SK-N-SH (cell line): ENCODE data around the gene BMAL1. TPM values are rescaled to one million over a fixed set of nuclear protein-coding genes. Genes with fewer than 3 reads are reported as not detected.

ENCODE experiments used
- CTCF ChIA-PET: fragments of 300-600, 350-600 bp; formaldehyde crosslinking; extraction: SDS; loops from one replicate; lab custom pipeline; 2021; lab: Yijun Ruan, JAX
- POLR2A ChIA-PET: fragments of 350-600 bp; sonication (Branson Sonifier 250); formaldehyde crosslinking; extraction: SDS; loops from one replicate; lab custom pipeline; 2020; ENCODE audit warnings: antibody characterized with exemption, inconsistent platforms; lab: Yijun Ruan, JAX
- DNase-seq: peaks from one replicate; pipeline ENCODE4 v3.0.0; 2012
- H2AFZ ChIP-seq: fragments of 200-600 bp; sonication (generic); 2 replicates; pipeline ENCODE4 v1.8.1; 2016; ENCODE audit warnings: antibody characterized with exemption, mild to moderate bottlenecking, low read depth
- H3F3A ChIP-seq: fragments of 200-600 bp; sonication (generic); replicated peaks from 2 replicates; pipeline ENCODE3; 2016; ENCODE audit warnings: antibody characterized with exemption, mild to moderate bottlenecking; ENCODE audit not compliant: insufficient read depth
- H3K27ac ChIP-seq, 2 experiments: fragments of 200-500 bp in 1 of 2; fragments of 200-600 bp in 1 of 2; sonication (Bioruptor generic) in 1 of 2; sonication (generic), shearing (Covaris generic) in 1 of 2; 2 replicates each; pipeline versions ENCODE4 v1.5.1 to v1.6.1; 2014 to 2016; ENCODE audit warnings: low read depth in 2 of 2, inconsistent platforms in 1 of 2, low read length in 1 of 2, mild to moderate bottlenecking in 1 of 2, mixed read lengths in 1 of 2
- H3K27me3 ChIP-seq: fragments of 200-600 bp; sonication (generic), shearing (Covaris generic); 2 replicates; pipeline ENCODE4 v1.6.1; 2016; ENCODE audit warnings: mixed run types; ENCODE audit not compliant: insufficient read depth
- H3K36me3 ChIP-seq, 2 experiments: fragments of 200-500 bp in 1 of 2; fragments of 200-600 bp in 1 of 2; sonication (Bioruptor generic) in 1 of 2; sonication (generic) in 1 of 2; replicated peaks in 1 of 2; 2 replicates each; pipeline versions ENCODE3 to v1.5.1; 2014 to 2016; ENCODE audit warnings: low read length in 1 of 2, mild to moderate bottlenecking in 1 of 2; ENCODE audit not compliant: insufficient read depth in 2 of 2, control insufficient read depth in 1 of 2
- H3K4me1 ChIP-seq, 2 experiments: fragments of 200-500 bp in 1 of 2; fragments of 200-600 bp in 1 of 2; sonication (Bioruptor generic) in 1 of 2; sonication (generic), shearing (Covaris generic) in 1 of 2; 2 replicates each; pipeline versions ENCODE4 v1.5.1 to v1.6.1; 2014 to 2016; ENCODE audit warnings: low read depth in 1 of 2, low read length in 1 of 2, mixed run types in 1 of 2; ENCODE audit not compliant: insufficient read depth in 2 of 2, control insufficient read depth in 1 of 2
- H3K4me2 ChIP-seq: fragments of 200-600 bp; sonication (generic), shearing (Covaris generic); 2 replicates; pipeline ENCODE4 v1.6.1; 2017; ENCODE audit warnings: mixed run types
- H3K4me3 ChIP-seq, 2 experiments: fragments of 200-500 bp in 1 of 2; fragments of 200-600 bp in 1 of 2; sonication (Bioruptor generic) in 1 of 2; sonication (generic), shearing (Covaris generic) in 1 of 2; 2 replicates each; pipeline versions ENCODE4 v1.5.1 to v1.8.1; 2014 to 2016; ENCODE audit warnings: low read depth in 2 of 2, inconsistent platforms in 1 of 2, low read length in 1 of 2, mild to moderate bottlenecking in 1 of 2, mixed read lengths in 1 of 2, moderate library complexity in 1 of 2
- H3K79me2 ChIP-seq: fragments of 200-600 bp; sonication (generic); 2 replicates; pipeline ENCODE4 v1.8.1; 2017; ENCODE audit warnings: mild to moderate bottlenecking; ENCODE audit not compliant: insufficient read depth
- H3K9ac ChIP-seq: fragments of 200-600 bp; sonication (generic); 2 replicates; pipeline ENCODE4 v1.6.1; 2017; ENCODE audit warnings: mixed run types
- H3K9me2 ChIP-seq: fragments of 200-600 bp; sonication (generic); 2 replicates; pipeline ENCODE4 v1.6.1; 2017; ENCODE audit warnings: mixed run types
- H3K9me3 ChIP-seq: fragments of 200-600 bp; sonication (generic); 2 replicates; pipeline ENCODE4 v1.6.1; 2017; ENCODE audit warnings: mixed run types, mild to moderate bottlenecking, moderate library complexity
- H4K20me1 ChIP-seq: fragments of 200-600 bp; sonication (generic); 2 replicates; pipeline ENCODE4 v1.6.1; 2017; ENCODE audit warnings: mild to moderate bottlenecking, mixed run types; ENCODE audit not compliant: insufficient read depth
- EZH2phosphoT487 ChIP-seq: fragments of 200-600 bp; sonication (generic); IDR thresholded peaks from 2 replicates; pipeline ENCODE4 v1.6.1; 2017; ENCODE audit warnings: low read depth, mixed run types, mild to moderate bottlenecking, antibody characterized with exemption, moderate library complexity, borderline replicate concordance
- FOXJ3 ChIP-seq: sonication (generic); formaldehyde crosslinking; IDR thresholded peaks from 2 replicates; pipeline ENCODE4 v1.5.1; 2020; ENCODE audit warnings: mild to moderate bottlenecking, missing genetic modification reagents
- FOXM1 ChIP-seq: IDR thresholded peaks from 2 replicates; pipeline ENCODE4 v1.4.0; 2012; ENCODE audit warnings: low read depth, mild to moderate bottlenecking
- GATA2 ChIP-seq: sonication (generic); formaldehyde crosslinking; IDR thresholded peaks from 2 replicates; pipeline ENCODE4 v1.5.0; 2020; ENCODE audit warnings: mild to moderate bottlenecking, missing genetic modification reagents
- MAX ChIP-seq: IDR thresholded peaks from 2 replicates; pipeline ENCODE4 v1.4.0; 2012; ENCODE audit warnings: low read depth
- MEF2A ChIP-seq: IDR thresholded peaks from 2 replicates; pipeline ENCODE4 v1.4.0; 2012; ENCODE audit warnings: low read depth, borderline replicate concordance
- NFIC ChIP-seq: IDR thresholded peaks from 2 replicates; pipeline ENCODE4 v1.4.0; 2012; ENCODE audit warnings: borderline replicate concordance
- RCOR1 ChIP-seq: fragments of 150-350 bp; IDR thresholded peaks from 2 replicates; pipeline ENCODE4 v1.6.1; 2017; ENCODE audit warnings: antibody characterized with exemption, low read length
- REST ChIP-seq: IDR thresholded peaks from 2 replicates; pipeline ENCODE4 v1.6.1; 2012; ENCODE audit warnings: mild to moderate bottlenecking, low read depth, low read length, moderate library complexity
- RXRA ChIP-seq: IDR thresholded peaks from 2 replicates; pipeline ENCODE4 v1.4.0; 2012; ENCODE audit warnings: low read depth, mild to moderate bottlenecking, borderline replicate concordance
- SMC3 ChIP-seq: IDR thresholded peaks from 2 replicates; pipeline ENCODE4 v1.6.1; 2012; ENCODE audit warnings: low read depth, low read length, improper control_type of control experiment
- TCF12 ChIP-seq: IDR thresholded peaks from 2 replicates; pipeline ENCODE4 v1.4.0; 2012
- USF1 ChIP-seq: IDR thresholded peaks from 2 replicates; pipeline ENCODE4 v1.4.0; 2012; ENCODE audit warnings: low read depth, borderline replicate concordance
- YY1 ChIP-seq: IDR thresholded peaks from 2 replicates; pipeline ENCODE4 v1.4.0; 2012; ENCODE audit warnings: low read depth, mild to moderate bottlenecking
- WGBS: methylation state at CpG from one replicate; pipeline ENCODE4 v1.1.6; 2017; ENCODE audit warnings: low lambda C conversion rate; 5-methylcytosine and 5-hydroxymethylcytosine counted together
- polyA plus RNA-seq, 3 experiments: library from polyadenylated mRNA; depleted of rRNA; stranded (reverse); fragments of >200 nt; gene quantifications; 2 replicates each; pipeline ENCODE4 v1.2.3, GENCODE V29; 2012

BMAL1 gene
- polyA plus RNA-seq, 1 of the 3 experiments (the other 2 are of a cell fraction), result 6.5 TPM

GRCh38 chr11:13294178-13294577 lies 16.6 kb downstream of the BMAL1 start (continued):
- TF ChIP-seq YY1, result no peak

- Histone ChIP-seq H3K27me3 (no peaks in the 10 kb centered on the region), H3K9me3 (no peaks in the 10 kb centered on the region), H3K9ac (no peak overlapping the region), H3K27ac (no peak overlapping the region), H3K36me3 (no peaks in the 10 kb centered on the region), H3K4me1 (peaks cover 0 to 37% of the 10 kb centered on the region in 2 experiments; a peak in 1 of 4 replicates), H3K4me2 (no peak overlapping the region), H3K9me2 (no peaks in the 10 kb centered on the region), H3K79me2 (peaks cover 29% of the 10 kb centered on the region; the same call in 1 of the 2 replicates), H4K20me1 (peaks cover 6% of the 10 kb centered on the region; the same call in 1 of the 2 replicates), H3F3A (no peaks in the 10 kb centered on the region), H3K4me3 (no peak overlapping the region), H2AFZ (no peak overlapping the region)
- TF ChIP-seq REST, result no peak
- TF ChIP-seq NFIC, result no peak
- TF ChIP-seq SMC3, result no peak
- TF ChIP-seq RCOR1, result no peak
- no peak for TF ChIP-seq MEF2A
- TF ChIP-seq MAX, result no peak
- no peak for TF ChIP-seq TCF12
- no peak for TF ChIP-seq USF1
- TF ChIP-seq EZH2phosphoT487, result no peak
- no peak for TF ChIP-seq YY1
- no peak for TF ChIP-seq FOXM1
- TF ChIP-seq RXRA, result no peak
- TF ChIP-seq FOXJ3 (CRISPR knock-in tag), result no peak
- no peak for TF ChIP-seq GATA2 (CRISPR knock-in tag)
- DNase-seq, result no peak
- POLR2A ChIA-PET, result no interaction called here
- CTCF ChIA-PET, result interaction anchor here (1.7 to 6.1 kb wide), 3 partner anchors 13 to 85 kb away, joined by 4 to 40 read pairs (median 19); no protein-coding TSS in a partner anchor
- 82% methylated on average over 7 of the region's 9 CpGs for WGBS
Observed at GRCh38 chr11:13294771-13295579, 17.4 kb downstream of the BMAL1 start.
